WI38 (cell line): ENCODE measurements around the gene SLC26A5.

Source experiments
- H3K4me3 ChIP-seq: 2 replicates; pipeline ENCODE4 v1.5.1; 2011; ENCODE audit warnings: low read depth, mild to moderate bottlenecking, control low read depth, low read length
- TF ChIP-seq, protein P1 (sequence below): IDR thresholded peaks from 2 replicates; pipeline ENCODE4 v1.5.1; 2012; ENCODE audit warnings: low read depth, mild to moderate bottlenecking, control low read depth, low read length

The SLC26A5 gene

GRCh38 chr7:103343758-103344452 lies 102.1 kb downstream of the SLC26A5 start:
- TF ChIP-seq, protein P1, sequence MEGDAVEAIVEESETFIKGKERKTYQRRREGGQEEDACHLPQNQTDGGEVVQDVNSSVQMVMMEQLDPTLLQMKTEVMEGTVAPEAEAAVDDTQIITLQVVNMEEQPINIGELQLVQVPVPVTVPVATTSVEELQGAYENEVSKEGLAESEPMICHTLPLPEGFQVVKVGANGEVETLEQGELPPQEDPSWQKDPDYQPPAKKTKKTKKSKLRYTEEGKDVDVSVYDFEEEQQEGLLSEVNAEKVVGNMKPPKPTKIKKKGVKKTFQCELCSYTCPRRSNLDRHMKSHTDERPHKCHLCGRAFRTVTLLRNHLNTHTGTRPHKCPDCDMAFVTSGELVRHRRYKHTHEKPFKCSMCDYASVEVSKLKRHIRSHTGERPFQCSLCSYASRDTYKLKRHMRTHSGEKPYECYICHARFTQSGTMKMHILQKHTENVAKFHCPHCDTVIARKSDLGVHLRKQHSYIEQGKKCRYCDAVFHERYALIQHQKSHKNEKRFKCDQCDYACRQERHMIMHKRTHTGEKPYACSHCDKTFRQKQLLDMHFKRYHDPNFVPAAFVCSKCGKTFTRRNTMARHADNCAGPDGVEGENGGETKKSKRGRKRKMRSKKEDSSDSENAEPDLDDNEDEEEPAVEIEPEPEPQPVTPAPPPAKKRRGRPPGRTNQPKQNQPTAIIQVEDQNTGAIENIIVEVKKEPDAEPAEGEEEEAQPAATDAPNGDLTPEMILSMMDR = no peak
- peak overlapping the region; percentile 91 for H3K4me3 ChIP-seq

DNA sequence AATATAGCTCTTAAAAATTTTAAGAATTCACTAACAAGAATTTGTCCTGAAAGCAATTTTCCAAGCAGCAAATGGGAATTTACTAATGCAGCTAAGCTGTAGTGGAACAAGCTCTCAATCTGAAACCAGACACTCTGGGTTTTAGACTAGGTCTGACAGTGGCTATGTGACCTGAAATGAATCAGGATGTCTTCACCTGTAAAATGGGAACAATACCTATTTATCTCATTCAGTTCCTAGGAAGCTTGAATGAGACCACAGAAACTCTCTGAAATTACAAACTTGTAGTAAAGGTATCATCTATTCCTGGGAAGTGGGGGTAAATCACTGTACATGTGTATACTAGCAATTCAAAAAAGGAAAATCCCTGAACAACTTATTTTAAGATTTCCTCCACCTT lies 102.7 kb downstream of the SLC26A5 start:
- H3K4me3 ChIP-seq = peak overlapping the region; percentile 91
- TF ChIP-seq, protein P1 = no peak

DNA sequence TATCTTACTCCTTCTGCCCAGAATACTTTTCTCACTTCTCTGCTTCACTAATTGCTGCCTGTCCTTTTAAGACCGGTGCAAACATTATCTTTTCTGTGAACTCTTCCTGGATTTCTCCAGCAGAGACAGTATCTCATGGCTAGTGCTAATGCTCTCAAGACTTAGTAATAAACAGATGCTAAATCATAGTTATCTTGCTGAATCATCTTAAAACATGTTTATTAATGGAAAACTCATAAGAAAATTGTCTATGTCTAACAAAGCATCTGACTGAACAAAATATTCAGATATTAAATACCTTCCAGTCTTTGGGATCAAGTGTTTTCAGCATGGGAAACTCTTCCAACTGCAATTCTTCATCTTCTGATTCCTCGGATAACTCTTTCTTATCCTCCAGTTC lies 104.5 kb downstream of the SLC26A5 start:
- TF ChIP-seq, protein P1 = no peak
- H3K4me3 ChIP-seq = no peak overlapping the region

DNA sequence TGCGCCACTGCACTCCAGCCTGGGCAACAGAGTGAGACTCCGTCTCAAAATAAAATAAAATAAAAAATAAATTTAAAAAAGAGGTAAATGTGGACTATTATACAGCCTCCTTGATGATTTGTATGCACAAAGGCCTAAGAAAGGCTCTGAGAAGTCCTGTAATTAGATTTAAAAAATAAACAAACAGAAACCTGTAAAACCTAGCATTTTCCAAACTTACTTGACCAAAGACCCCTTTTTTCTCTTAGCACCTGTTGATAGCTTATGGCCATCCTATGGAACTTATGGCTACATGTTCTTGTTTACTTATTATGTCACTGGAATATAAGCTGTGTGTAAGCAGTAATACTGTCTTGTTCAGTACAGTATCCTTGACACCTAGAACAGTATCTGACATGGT lies 107.1 kb downstream of the SLC26A5 start:
- H3K4me3 ChIP-seq = no peak overlapping the region
- TF ChIP-seq, protein P1 = no peak

DNA sequence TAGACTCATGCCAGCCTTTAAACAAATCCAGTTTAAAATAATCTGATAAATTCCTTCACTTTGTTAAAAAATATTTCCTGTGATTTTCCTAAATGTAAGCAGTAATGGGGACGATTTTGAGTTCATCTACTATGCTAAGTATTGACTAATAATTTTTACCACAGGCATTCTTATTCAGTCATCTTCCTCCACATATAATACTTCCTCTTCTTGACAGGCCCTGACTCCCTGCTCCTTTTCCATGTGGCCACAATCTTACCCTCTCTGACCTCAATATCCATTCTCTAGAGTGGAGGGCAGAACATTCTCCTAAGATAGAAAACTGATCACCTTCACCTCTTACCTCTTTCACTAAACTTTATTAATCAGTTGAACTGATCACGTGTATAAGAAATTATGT lies 109.2 kb downstream of the SLC26A5 start:
- H3K4me3 ChIP-seq = no peak overlapping the region
- TF ChIP-seq, protein P1 = no peak

DNA sequence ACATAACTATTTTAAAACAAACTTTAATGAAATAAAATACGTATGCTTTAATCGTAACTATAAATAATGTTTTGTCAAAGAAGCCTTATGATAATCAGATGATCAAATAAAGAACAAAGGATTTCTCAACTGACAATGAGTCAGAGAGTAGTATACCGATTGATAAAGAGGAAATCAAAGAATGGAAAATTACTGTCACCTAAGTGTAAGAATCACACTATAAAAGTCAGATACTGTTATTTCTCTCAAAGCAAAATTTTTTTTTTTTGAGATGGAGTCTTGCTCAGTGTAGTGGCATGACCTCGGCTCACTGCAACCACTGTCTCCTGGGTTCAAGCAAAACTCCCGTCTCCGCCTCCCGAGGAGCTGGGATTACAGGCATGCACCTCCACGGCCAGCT lies 120.3 kb downstream of the SLC26A5 start:
- TF ChIP-seq, protein P1 = no peak
- H3K4me3 ChIP-seq = no peak overlapping the region
